IPS DF 6.9 (cell line): ENCODE data around the gene PDZD2.

Experiments
- DNase-seq: peaks from one replicate; pipeline ENCODE4 v3.0.0-alpha.2; 2013; ENCODE audit warnings: low read depth, low spot score
- H3K27ac ChIP-seq: one replicate; pipeline ENCODE4 v1.5.1; 2013; ENCODE audit warnings: low read length, control low read depth
- H3K27me3 ChIP-seq: 2 replicates; pipeline ENCODE4 v1.6.1; 2013; ENCODE audit warnings: mild to moderate bottlenecking, low read length; ENCODE audit not compliant: control insufficient read depth, insufficient read depth
- H3K36me3 ChIP-seq: 2 replicates; pipeline ENCODE4 v1.6.1; 2013; ENCODE audit warnings: low read length; ENCODE audit not compliant: control insufficient read depth, insufficient read depth
- H3K4me1 ChIP-seq: 2 replicates; pipeline ENCODE4 v1.6.1; 2013; ENCODE audit warnings: low read length; ENCODE audit not compliant: control insufficient read depth, insufficient read depth
- H3K4me3 ChIP-seq: 2 replicates; pipeline ENCODE4 v1.5.1; 2013; ENCODE audit warnings: mild to moderate bottlenecking, low read length
- H3K9me3 ChIP-seq: 2 replicates; pipeline ENCODE4 v1.6.1; 2013; ENCODE audit warnings: low read length, inconsistent platforms; ENCODE audit not compliant: control insufficient read depth, insufficient read depth
- WGBS: extraction: QIAGEN DNeasy Blood & Tissue Kit; methylation state at CpG from one replicate; pipeline ENCODE4 v1.1.7; 2013; ENCODE audit warnings: mixed read lengths, missing lambda C conversion rate; ENCODE audit not compliant: insufficient read length, insufficient coverage; 5-methylcytosine and 5-hydroxymethylcytosine counted together

PDZD2 gene

DNA sequence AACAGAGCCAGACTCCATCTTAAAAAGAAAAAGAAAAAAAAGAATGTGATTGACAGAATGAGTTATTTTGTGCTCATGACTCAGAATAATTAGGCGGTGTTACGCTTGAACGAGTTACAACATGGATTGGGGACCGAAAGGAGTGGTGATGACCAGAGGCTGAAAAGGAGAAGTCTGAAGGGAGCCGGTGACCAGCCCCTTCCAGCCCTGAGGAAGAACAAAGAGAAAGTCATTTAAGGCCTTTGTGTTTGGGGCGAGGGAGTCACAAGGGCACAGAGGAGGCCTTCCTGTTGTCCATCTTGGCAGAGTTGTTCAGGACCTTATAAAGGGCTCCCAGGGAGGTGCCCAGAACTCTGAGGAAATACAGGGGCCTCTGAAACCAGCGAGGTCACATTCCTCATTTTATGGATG is 403.6 kb downstream of the PDZD2 start:
- DNase-seq: no peak
- Histone ChIP-seq H3K36me3 (no peaks in the 10 kb centered on the region), H3K27me3 (no peaks in the 10 kb centered on the region), H3K27ac (no peak overlapping the region), H3K9me3 (no peaks in the 10 kb centered on the region; the same call in 1 of the 2 replicates), H3K4me3 (no peak overlapping the region), H3K4me1 (no peaks in the 10 kb centered on the region)
- no CpG with 5 or more reads among the region's 7 CpGs for WGBS

DNA sequence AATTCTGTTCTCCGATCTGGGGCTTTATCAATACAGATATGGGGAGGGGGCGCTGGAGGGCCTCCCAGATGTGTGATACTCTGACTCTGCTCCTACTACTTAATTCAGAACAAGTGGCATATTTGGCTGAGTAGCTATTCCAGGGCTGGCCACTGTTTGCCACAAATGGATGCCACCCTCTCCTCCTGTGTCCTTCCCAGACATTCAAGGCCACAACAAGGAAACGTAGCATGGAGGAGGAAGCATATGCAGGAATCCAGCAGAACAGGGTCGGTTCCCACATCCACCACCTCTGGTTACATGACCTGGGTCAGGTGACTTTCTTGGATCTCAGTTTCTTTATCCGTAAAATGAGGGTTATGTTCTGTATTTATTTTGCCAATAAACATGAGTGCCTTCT is 404.2 kb downstream of the PDZD2 start:
- no peak overlapping the region for H3K4me3 ChIP-seq
- H3K27ac ChIP-seq: no peak overlapping the region
- H3K27me3 ChIP-seq: no peaks in the 10 kb centered on the region
- no peaks in the 10 kb centered on the region for H3K4me1 ChIP-seq
- no peak for DNase-seq
- no peaks in the 10 kb centered on the region; the same call in 1 of the 2 replicates for H3K9me3 ChIP-seq
- H3K36me3 ChIP-seq: no peaks in the 10 kb centered on the region
- no CpG with 5 or more reads among the region's 5 CpGs for WGBS

DNA sequence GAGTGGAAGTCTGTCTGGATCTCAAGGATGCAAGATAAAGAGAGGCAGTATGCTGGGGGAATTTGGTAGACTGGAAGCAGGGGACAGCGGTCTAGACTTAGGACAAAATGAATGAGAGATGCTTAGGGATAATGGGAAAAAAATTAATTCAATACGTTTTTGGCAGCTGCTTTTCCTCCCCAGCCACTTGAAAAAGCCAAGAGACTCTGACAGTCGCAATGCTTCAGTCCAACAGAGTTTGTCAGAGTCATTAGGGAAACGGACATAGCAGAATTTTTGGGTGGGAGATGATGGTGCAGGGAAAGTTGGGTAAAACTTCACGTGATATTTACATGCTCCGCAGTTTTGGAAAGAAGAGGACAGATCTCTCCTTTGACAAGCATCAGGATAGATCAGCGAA is 405.5 kb downstream of the PDZD2 start:
- DNase-seq: no peak
- no peaks in the 10 kb centered on the region for H3K4me1 ChIP-seq
- no peaks in the 10 kb centered on the region for H3K36me3 ChIP-seq
- no peaks in the 10 kb centered on the region for H3K27me3 ChIP-seq
- H3K27ac ChIP-seq: no peak overlapping the region
- no peaks in the 10 kb centered on the region; the same call in 1 of the 2 replicates for H3K9me3 ChIP-seq
- H3K4me3 ChIP-seq: no peak overlapping the region
- no CpG with 5 or more reads among the region's 7 CpGs for WGBS

GRCh38 chr5:32044939-32045338 is 406.0 kb downstream of the PDZD2 start:
- Histone ChIP-seq H3K36me3 (no peaks in the 10 kb centered on the region), H3K27ac (no peak overlapping the region), H3K4me1 (no peaks in the 10 kb centered on the region), H3K27me3 (no peaks in the 10 kb centered on the region), H3K4me3 (no peak overlapping the region), H3K9me3 (no peaks in the 10 kb centered on the region; the same call in 1 of the 2 replicates)
- no peak for DNase-seq

- Histone ChIP-seq H3K9me3 (no peaks in the 10 kb centered on the region), H3K4me1 (no peaks in the 10 kb centered on the region), H3K27ac (no peak overlapping the region), H3K36me3 (no peaks in the 10 kb centered on the region), H3K4me3 (no peak overlapping the region), H3K27me3 (no peaks in the 10 kb centered on the region)
- WGBS: no CpG with 5 or more reads among the region's 4 CpGs
- no peak for DNase-seq
Observed at GRCh38 chr5:32047056-32047455, 408.1 kb downstream of the PDZD2 start.

GRCh38 chr5:32051796-32052195 is 412.9 kb downstream of the PDZD2 start:
- H3K36me3 ChIP-seq: no peaks in the 10 kb centered on the region
- no peaks in the 10 kb centered on the region for H3K27me3 ChIP-seq
- H3K4me1 ChIP-seq: no peaks in the 10 kb centered on the region
- H3K27ac ChIP-seq: no peak overlapping the region
- DNase-seq: no peak
- no peaks in the 10 kb centered on the region for H3K9me3 ChIP-seq
- no CpG with 5 or more reads among the region's 5 CpGs for WGBS
- no peak overlapping the region for H3K4me3 ChIP-seq

DNA sequence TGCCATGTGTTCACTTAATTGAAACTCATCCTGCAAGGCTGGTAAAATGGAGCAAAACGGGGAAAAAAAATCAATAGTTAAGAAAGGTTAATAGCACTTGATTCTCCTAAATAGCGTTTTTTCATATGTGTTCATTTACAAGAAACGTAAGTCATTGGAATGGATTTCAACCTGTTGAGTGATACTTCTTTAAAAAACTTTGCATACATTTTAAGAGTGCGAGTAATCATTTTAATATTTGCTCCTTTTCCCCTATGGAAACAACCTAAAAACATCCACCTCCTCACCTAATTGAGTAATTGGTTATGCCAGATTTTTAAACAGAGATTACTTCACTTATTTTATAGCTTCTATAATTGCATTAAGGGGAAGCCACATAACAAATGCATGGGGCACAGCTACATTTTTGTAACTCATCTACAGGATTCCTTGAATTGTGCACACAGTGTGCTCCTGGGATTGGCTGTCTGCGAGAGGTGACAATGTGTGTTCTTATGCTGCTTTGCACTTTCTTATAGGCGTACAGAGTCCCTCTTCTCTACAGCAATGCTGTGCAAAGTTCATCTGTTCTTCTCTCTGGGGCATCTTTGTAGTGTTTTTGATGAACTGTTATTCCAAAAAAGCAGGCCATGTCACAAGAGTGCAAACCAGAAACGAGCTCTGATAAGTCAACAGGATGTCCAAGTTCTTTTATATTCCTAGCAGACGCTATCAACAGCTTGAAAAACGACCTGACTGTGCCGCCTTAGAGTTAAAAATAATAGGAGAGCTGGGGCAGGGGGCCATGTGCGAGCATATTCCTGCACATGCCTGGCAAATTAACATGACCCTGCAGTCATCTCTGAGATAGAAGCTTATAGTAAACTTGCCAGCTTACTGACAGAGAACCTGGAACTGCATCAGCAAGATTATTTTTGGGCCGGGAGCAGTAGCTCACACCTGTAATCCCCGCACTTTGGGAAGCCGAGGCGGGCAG is 417.2 kb downstream of the PDZD2 start:
- no peak overlapping the region for H3K4me3 ChIP-seq
- no CpG with 5 or more reads among the region's 15 CpGs for WGBS
- H3K27ac ChIP-seq: no peak overlapping the region
- no peaks in the 10 kb centered on the region for H3K27me3 ChIP-seq
- H3K9me3 ChIP-seq: no peaks in the 10 kb centered on the region
- no peaks in the 10 kb centered on the region for H3K4me1 ChIP-seq
- H3K36me3 ChIP-seq: no peaks in the 10 kb centered on the region
- DNase-seq: no peak

GRCh38 chr5:32057187-32058096 is 418.5 kb downstream of the PDZD2 start:
- no CpG with 5 or more reads among the region's 12 CpGs for WGBS
- Histone ChIP-seq H3K36me3 (no peaks in the 10 kb centered on the region), H3K4me1 (no peaks in the 10 kb centered on the region)

GRCh38 chr5:32058101-32058500 is 419.2 kb downstream of the PDZD2 start:
- no peaks in the 10 kb centered on the region for H3K27me3 ChIP-seq
- H3K27ac ChIP-seq: no peak overlapping the region
- no CpG with 5 or more reads among the region's 4 CpGs for WGBS
- no peaks in the 10 kb centered on the region for H3K4me1 ChIP-seq
- no peak for DNase-seq
- no peaks in the 10 kb centered on the region for H3K9me3 ChIP-seq
- no peaks in the 10 kb centered on the region for H3K36me3 ChIP-seq
- H3K4me3 ChIP-seq: no peak overlapping the region

More at GRCh38 chr5:32057187-32058096, 418.5 kb downstream of the PDZD2 start:
- Histone ChIP-seq H3K4me3 (no peak overlapping the region), H3K27ac (no peak overlapping the region), H3K9me3 (no peaks in the 10 kb centered on the region), H3K27me3 (no peaks in the 10 kb centered on the region)
- DNase-seq: no peak

- WGBS: no CpG with 5 or more reads among the region's 3 CpGs
- Histone ChIP-seq H3K9me3 (no peaks in the 10 kb centered on the region), H3K27me3 (no peaks in the 10 kb centered on the region), H3K27ac (no peak overlapping the region), H3K36me3 (no peaks in the 10 kb centered on the region), H3K4me3 (no peak overlapping the region), H3K4me1 (no peaks in the 10 kb centered on the region)
- DNase-seq: no peak
Observed at GRCh38 chr5:32058997-32059396, 420.1 kb downstream of the PDZD2 start.
